ENCODE measurements around the gene MYO5B. TPM values are rescaled to one million over a fixed set of nuclear protein-coding genes. Genes with fewer than 3 reads are reported as not detected.

The MYO5B gene
- total RNA-seq, 2 donors from 2014 or later, result 106 to 132 TPM

DNA sequence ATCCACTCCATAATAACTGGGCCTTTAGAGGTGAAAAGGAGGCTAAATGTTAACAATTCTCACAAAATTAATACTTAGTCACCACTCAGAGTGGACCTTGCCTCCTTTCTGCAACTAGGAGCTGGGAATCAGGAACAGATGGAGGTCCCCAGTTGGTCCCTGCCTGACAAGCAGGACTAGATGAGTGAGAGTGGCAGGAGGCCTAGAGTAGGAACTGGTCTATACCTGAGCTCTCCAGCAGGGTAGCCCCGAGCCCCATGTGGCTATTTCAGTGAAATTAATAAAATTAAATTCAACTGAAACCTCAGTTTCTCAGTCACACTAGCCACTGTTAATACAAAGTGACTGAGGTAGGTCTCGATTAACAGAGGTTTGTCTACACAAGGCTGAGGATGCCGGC lies 150.5 kb downstream of the MYO5B start:
- Histone ChIP-seq H3K27ac (no peak overlapping the region), H3K4me1 (no peaks in the 10 kb centered on the region), H3K9me3 (no peaks in the 10 kb centered on the region), H3K27me3 (no peaks in the 10 kb centered on the region), H3K36me3 (no peaks in the 10 kb centered on the region), H3K4me3 (no peak overlapping the region), H3K9ac (ENCODE audit: low read depth in 2 of 2, low read length in 2 of 2) (no peak overlapping the region)
- intact Hi-C loops (cut with DNase I), result no loop called here
- DNase-seq, result no peak
- TF ChIP-seq CTCF (IDR thresholded peaks at IDR 0.05), result no peak

DNA sequence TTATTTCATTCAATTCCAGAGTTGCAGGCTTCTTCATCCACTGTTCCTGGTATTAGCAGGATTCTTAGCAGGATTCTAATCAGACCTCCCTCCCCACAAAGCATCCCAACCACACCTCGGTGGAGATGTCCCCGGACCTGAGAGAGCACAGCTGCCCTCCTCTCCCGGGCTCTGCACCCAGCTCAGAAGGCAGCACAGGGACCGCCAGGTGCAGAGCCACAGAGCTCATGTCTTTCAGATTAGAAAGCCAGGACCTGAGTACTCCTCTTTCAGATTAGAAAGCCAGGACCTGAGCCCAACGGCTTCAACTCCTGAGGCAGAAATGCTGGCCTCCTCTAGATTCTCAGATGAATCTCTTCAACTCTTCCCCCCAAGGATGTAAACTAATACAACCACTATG lies 152.3 kb downstream of the MYO5B start:
- intact Hi-C loops (cut with DNase I), result no loop called here

DNA sequence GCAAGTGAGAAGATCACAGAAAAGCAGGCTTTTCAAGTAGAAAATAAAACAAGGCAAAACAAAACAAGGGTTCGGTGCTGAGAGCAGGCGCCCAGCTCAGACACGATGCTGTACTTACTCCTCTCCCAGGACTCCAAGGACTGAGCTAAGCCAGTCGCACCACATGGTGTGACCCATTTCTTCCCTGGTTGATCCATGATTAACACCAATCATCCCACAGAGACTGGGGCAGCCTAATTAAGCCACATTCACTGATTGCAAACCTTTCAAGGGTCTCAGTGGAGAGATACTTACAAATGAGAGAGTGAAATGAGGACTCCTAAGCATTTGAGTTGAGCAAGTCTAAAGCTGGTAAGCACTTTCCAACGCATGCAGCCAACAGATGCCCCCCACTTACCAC lies 155.2 kb downstream of the MYO5B start:
- no peak for TF ChIP-seq CTCF (IDR thresholded peaks at IDR 0.05)
- Histone ChIP-seq H3K4me3 (no peak overlapping the region), H3K27me3 (no peaks in the 10 kb centered on the region), H3K27ac (no peak overlapping the region), H3K36me3 (no peaks in the 10 kb centered on the region), H3K9ac (ENCODE audit: low read depth in 2 of 2, low read length in 2 of 2) (no peak overlapping the region), H3K4me1 (no peaks in the 10 kb centered on the region), H3K9me3 (no peaks in the 10 kb centered on the region)
- DNase-seq, result no peak
- intact Hi-C loops (cut with DNase I), result no loop called here

More for the DNA sequence above, 152.3 kb downstream of the MYO5B start:
- Histone ChIP-seq H3K36me3 (no peaks in the 10 kb centered on the region), H3K9me3 (no peaks in the 10 kb centered on the region), H3K4me1 (no peaks in the 10 kb centered on the region), H3K9ac (ENCODE audit: low read depth in 2 of 2, low read length in 2 of 2) (no peak overlapping the region), H3K27me3 (no peaks in the 10 kb centered on the region), H3K27ac (no peak overlapping the region), H3K4me3 (no peak overlapping the region)
- no peak for DNase-seq
- no peak for TF ChIP-seq CTCF (IDR thresholded peaks at IDR 0.05)

DNA sequence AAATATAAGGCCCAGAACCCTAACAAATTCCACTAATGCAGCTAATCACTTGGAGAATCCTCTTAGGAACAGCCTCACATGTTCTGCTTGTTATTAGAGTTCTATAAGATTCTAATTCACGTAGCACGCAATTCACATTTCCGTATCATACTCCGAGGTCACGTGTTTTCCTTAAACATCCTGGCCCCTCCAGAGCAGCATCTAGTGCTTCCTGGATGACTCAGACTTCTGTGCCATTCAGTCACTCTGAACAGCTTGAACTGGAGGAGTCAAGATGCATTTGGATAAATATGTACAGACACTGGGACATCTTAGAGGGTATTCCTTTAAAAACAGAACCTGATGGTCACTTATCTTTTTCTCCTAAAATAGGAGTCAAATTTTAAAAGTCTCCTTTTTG lies 156.5 kb downstream of the MYO5B start:
- no peak overlapping the region for H3K9ac ChIP-seq (ENCODE audit: low read depth in 2 of 2, low read length in 2 of 2)
- no peak for TF ChIP-seq CTCF (IDR thresholded peaks at IDR 0.05)
- intact Hi-C loops (cut with DNase I), result no loop called here
- H3K4me1 ChIP-seq, result no peaks in the 10 kb centered on the region
- no peaks in the 10 kb centered on the region for H3K36me3 ChIP-seq
- DNase-seq, result no peak
- H3K27ac ChIP-seq, result no peak overlapping the region
- H3K27me3 ChIP-seq, result no peaks in the 10 kb centered on the region
- no peaks in the 10 kb centered on the region for H3K9me3 ChIP-seq
- H3K4me3 ChIP-seq, result no peak overlapping the region

- no peak for TF ChIP-seq CTCF (IDR thresholded peaks at IDR 0.05)
- no peak overlapping the region for H3K27ac ChIP-seq
- H3K4me3 ChIP-seq, result no peak overlapping the region
- no peaks in the 10 kb centered on the region for H3K9me3 ChIP-seq
- H3K36me3 ChIP-seq, result no peaks in the 10 kb centered on the region
- DNase-seq, result no peak
- intact Hi-C loops (cut with DNase I), result no loop called here
- no peaks in the 10 kb centered on the region for H3K27me3 ChIP-seq
- no peaks in the 10 kb centered on the region for H3K4me1 ChIP-seq
- no peak overlapping the region for H3K9ac ChIP-seq (ENCODE audit: low read depth in 2 of 2, low read length in 2 of 2)
Observed at GRCh38 chr18:50034029-50034428, 160.9 kb downstream of the MYO5B start.

DNA sequence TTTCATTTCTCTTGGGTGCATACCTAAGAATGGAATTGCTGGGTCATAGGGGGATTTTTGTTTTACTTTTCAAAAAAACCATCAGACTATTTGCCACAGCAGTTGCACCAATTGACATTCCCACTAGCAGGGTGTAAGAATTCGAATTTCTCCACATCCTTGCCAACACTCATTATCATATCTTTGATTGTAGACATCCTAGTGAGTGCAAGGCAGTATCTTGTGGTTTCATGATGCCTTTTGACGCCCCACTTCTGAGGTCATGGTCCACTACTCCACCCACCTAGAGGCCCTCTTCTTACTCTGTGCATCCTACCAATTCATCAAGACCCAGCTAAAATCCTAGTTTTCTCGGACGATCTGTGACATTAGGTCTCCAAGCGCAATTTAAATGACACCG lies 161.9 kb downstream of the MYO5B start:
- no peak for DNase-seq
- Histone ChIP-seq H3K9me3 (no peaks in the 10 kb centered on the region), H3K4me1 (no peaks in the 10 kb centered on the region), H3K4me3 (no peak overlapping the region), H3K9ac (ENCODE audit: low read depth in 2 of 2, low read length in 2 of 2) (no peak overlapping the region), H3K36me3 (no peaks in the 10 kb centered on the region), H3K27ac (no peak overlapping the region), H3K27me3 (no peaks in the 10 kb centered on the region)
- intact Hi-C loops (cut with DNase I), result no loop called here
- TF ChIP-seq CTCF (IDR thresholded peaks at IDR 0.05), result no peak

Data from colonic mucosa (tissue), 4 donors.